Astrocyte of the hippocampus (primary cell): ENCODE data around the gene TNKS1BP1.
"Not testable (repeated sequence)": the region's sequence is repeated elsewhere in the genome, so short reads cannot be mapped to it uniquely, and the experiment has no call there.

Experiments
- DNase-seq: peaks from one replicate; pipeline ENCODE4 v3.0.0; 2011; ENCODE audit warnings: low read depth, low spot score

Gene TNKS1BP1

DNA sequence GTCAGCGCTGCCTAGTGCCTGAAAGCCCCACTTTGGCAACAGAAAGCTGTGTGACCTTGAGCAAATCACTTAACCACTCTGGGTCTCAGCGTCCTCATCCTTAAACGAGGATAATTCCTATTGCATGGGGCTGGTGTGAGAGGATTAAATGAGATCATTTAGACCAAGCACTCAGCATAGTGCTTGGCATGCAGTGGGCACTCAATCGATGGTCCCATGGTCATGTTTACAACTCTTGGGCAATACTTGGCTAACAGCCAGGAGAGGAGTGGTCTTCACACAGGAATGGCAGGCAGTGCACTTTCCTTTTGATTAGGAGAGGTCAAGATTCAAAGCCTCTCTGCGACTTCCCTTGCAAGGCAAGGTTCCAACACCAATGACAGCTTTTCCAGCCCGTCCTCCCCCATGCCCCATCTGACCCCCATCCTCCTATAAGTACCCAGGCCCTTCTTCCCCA is 14.1 kb downstream of the TNKS1BP1 start:
- DNase-seq: peak; percentile 63

DNA sequence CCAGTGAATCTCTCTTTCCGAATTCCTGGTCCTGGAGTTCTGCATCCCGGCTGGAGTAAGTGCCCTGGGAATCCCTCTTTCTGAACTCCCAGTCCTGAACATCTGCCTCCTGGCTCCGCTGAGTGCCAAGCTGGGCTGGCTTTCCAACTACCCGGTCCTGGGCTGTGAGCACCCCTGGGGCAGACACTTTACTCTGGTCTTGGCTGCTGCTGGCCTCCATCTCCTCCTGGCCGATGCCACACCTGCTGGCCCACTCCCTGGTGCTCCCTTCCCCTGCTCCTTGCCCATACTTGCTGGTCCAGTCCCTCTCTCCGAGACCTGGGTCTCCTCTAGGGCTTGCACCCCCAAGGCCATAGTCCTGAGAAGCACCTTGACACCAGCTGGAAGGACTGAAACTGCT is 14.7 kb downstream of the TNKS1BP1 start:
- DNase-seq: no peak

DNA sequence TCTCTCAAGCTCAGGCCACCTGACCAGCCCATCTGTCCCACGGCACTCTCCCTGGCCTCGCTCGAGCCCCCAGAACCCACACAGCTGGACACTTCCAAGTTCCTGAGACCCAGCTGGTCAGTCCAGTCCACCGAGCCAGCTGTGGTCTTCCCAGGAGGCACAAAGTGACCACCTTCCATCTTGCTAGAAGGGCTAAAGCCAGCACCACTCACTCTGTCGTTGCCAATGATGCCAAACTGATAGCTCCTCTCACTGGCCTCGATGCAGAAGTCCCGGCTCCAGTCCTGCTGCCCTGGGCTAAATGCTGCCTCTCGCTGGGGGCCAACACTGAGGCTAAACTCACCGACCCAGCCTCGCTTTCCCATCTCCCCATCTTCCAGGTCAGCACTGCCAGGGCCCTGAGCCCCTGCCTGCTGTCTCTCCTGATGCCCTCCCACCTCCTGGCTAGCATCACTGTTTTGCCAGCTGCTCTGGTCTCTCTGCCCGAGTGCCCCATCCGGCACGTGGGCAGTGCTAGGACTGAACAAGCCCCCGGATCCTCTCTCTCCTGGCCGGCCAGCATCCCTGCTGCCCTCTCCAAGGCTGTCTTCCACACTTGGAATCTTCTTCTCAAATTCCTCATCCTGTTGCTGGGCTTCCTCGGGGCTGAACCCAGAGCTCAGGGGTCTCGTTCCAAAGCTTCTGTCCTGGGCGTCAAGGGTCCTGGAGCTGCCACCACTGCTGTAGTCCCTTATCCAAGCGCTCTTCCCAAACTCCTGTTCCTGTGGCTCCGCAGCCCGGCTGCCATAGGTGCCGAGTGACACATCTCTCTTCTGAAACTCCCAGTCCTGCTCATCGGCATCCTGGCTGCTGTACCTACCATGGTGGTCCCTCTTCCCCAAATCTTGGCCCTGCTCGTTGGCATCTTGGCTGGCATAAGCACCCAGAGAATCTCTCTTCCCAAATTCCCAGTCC is 15.4 kb downstream of the TNKS1BP1 start:
- DNase-seq: no peak

DNA sequence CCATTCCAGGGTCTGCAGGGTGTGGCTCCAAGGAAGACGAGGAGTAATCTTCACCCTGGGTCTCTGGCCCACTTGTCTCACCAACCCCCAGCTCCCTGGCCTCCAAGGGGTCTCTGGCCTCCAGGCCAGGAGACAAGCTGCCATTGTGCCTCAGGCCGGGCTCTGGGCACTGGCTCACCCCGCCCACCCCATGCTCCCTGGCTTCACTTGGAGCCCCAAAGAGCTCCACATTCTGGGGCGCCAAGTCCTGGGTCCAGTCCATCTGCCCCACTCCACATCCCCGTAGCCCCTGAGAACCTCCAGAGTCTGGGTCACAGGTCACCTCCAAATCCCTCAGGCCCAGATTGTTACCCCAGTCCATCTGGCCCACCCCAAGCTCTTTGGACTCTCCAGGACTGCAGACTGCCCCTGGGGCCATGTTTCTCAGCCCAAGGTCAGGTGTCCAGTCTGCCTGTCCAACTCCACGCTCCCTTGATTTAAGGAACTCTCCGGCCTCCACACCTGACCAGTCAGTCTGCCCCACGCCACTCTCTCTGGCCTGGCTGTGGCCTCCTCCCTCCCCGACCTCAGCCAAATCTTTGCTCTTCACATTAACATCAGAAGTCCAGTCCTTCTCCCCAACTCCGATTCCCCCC is 16.2 kb downstream of the TNKS1BP1 start:
- DNase-seq: no peak

DNA sequence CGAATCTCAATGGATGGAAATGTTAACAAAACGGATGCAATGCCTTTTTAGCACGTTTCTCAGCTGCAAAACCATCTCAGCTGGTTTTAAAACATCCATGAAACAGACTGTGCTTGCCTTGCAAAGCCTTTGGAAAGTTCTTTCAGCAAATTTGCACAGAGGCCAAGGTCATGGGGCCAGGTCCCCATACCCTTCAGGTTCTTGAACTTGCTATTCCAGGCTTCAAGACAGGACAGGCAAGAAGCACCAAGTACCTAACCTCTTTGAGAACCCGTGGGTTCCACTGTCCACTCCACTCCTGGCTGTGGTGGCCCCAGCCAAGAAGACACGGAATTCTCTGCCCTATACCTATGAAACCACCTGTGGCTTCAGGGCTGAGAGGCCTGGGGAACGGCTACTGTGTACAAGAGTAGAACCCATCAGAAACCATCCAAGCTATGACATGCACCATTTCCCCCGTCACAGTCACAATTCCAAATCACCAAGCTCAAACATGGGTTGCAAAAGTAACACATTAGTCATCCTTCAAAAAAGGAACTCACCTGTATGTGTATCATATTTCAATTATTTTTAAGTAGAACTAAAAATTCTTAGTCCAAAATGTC is 17.0 kb downstream of the TNKS1BP1 start:
- no peak for DNase-seq

DNA sequence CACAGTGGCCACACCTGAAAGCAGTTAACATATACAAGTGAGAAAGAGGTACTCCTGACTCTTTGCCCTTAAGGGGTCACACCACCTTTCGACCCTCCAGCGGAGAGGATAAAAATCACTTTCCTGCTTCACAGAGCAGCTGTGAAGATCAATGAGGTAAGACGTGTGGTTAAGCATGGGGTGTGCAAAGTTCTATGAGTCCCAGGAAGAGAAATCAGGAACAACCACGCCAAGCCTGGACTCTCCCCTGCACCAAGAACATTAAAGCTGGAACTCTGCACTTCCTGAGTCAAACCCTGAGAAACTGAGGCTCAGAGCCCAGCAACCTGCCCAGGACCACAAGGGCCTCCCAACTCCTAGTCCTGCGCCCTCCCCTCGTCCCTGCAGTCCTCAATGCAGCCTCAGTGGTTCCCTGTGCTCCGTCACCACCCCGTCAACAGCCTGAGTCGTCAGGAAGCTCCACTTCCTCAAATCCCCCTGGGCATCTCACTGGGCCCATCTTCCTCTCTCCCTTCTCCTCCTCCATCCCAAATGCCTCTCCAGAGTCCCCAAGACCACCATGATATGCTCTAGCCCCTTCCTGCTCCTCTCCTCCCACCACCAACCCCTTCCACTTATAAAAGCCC is 17.7 kb downstream of the TNKS1BP1 start:
- DNase-seq: no peak

DNA sequence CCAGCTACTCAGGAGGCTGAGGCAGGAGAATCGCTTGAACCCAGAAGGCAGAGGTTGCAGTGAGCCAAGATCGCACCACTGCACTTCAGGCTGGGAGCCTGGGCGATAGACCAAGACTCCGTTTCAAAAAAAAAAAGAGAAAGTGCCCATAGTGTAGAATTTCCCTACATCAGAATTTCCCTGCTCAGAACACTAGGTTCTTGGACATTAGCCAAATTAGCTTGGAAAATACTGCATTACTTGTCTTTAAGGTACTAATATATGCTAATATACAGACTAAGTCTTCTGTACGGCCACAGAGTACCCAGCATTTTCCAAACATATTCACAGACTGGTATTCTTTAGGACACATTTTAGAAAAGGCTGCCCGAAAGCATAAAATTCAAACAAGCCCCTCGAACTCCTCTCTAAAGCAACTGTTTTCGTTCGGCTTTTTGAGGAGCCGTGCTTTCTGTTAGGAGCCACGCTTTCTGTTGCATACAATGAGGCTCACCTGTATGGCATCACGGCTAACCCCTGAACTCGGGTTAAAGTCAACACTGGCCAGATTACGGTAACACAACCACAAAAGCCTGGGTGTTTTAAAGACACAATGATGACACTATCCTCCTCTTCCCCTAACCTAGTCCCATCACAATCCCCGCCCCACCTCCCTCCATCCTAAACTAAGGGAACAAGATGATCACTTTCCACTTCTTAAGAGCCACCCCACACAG is 18.4 kb downstream of the TNKS1BP1 start:
- no peak for DNase-seq

DNA sequence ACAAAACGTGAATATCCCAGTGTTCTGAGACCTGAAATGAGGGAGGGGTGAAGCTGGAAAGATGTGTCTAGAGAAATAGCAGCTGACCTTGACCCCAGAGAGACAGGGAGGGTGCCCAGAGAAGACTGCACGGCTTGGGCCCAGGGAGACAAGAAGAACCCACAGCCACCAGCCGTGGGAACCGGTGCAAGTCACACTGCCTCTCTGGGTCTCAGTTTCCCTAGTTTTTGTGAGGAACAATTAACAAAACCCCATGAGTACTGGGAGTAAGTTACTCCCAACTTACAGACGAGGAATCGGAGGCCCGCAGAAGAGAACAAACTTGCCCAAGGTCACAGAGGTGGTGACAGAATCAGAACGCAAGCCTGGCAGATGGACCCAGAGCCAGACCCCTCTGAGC is 19.2 kb downstream of the TNKS1BP1 start:
- no peak for DNase-seq

DNA sequence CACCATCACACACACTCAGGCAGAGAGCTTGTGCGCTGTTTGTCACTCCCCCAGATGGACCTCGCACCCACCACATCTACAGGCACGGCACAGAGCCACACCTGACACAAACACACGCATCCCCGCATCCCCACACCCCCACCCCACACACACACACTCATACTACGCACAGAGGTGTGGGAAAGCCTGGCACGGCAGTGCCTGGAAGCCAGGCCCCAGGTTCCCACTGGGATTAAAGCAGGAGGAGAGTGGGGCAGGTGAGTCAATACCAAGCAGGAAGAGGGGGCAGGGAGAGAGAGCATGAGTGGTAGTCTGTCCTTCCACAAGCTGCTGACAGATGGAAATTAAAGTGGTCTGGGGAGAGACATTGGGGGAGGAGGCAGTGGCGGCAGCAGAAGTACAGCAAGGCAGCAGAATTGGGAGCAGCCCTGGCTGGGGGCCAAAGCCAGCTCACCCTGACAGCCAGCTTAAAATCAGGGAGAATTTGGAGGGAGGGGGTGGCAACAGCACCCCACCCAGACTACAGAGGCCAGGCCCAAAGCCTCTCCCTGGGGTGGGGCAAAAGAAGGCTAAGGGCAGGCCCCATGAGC is 20.7 kb downstream of the TNKS1BP1 start:
- peak; percentile 64 for DNase-seq

DNA sequence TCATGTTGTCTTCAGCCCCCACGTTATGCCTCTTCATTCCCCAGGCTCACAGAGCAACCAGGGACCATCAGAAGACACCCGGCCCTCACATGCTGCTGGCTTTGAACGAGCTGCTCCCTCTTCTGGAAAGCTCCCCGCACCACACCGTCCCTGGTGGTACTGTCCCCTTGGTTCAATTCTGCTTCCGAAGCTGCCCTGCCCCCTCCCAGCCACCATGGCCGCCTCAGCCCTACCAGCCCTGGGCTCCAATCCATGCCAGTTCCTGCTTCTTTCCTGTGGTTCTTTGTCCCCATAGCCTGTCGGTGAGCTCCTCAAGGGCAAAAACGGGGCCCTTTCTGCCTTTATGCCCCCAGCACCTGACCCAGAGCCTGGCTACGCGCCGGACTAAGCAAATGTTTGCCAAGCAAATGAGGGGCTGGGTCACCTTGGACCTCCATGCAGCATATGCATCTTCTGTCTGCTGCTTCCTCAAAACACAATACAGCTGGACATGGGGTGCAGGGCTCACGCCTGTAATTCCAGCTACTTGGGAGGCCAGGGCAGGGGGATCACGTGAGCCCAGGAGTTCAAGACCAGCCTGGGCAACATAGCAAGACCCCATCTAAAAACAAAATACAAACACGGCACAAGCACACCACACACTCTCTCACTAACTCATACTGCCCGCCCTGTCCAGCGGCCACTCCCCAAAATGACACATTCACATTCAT is 21.3 kb downstream of the TNKS1BP1 start:
- DNase-seq: no peak

DNA sequence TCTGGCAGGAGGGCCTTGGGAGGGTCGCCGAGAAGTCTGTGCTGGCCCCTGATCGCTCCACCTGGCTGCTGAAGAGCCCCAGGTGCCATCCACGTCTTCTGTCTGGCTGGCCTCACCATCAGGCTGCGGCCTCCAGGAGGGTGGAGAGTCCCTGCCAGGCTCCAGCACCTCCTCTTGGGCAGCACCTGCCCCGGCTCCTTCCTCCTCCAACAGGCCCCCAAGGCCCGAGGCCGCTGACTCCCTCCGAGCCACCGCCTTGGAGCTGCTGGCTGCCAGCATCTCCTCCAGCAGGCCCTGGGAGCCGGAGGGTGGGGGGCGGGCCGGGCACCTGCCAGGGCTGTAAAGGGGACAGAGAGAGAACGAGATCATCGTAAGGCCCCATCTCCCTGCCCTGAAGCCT is 22.3 kb downstream of the TNKS1BP1 start:
- no peak for DNase-seq

DNA sequence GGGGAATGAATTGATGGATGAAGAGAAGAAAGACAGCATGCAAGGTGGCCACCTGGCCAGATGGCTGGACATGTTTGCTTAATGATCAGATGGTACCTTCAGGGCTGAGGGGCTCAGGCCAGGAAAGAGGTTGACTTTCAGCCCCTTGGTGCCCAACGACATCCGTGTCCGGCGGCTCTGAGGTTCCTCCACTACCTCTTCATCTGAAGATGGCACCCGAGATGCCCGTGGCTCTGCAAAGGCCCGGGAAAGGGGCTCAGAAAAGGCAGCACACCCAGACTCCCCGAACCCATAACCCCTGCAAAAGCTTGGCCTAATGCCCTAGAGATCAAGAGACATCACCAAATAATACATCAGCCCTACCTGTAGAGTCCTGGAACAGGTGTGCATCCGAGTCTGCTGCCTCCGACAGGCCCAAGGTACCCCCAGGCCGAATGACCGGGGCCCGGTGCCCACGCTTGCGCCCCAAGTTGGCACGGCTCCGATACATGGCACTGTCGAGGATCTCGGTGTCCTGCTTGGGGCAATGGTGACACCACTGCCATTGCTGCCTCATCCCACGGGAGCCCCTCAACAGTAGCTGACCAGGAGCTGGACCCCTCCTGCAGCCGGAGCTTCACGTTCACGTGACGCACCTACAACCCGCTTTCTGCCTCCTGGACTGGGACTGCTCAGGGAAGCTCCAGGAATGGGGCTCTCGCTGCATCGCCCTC is 22.9 kb downstream of the TNKS1BP1 start:
- DNase-seq: no peak

DNA sequence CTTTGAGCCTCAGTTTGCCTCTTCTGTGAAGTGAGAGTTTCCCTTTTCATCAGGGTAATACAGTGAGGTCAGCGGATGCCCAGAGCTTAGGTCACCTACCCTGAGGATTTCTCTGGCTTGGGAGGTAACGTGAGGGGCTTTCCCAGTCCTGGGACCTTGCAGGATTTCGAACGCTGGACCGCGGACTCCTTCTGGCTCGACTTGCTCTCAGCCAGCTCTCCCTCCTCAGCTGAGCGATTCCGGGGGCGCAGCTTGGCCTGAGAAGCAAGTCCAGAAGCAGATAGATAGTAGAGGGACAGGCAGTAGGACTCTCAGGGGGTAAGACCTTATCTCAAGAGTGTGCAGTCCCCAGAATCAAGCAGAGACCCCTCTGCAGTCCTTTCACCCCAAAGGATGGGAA is 24.0 kb downstream of the TNKS1BP1 start:
- DNase-seq: no peak

DNA sequence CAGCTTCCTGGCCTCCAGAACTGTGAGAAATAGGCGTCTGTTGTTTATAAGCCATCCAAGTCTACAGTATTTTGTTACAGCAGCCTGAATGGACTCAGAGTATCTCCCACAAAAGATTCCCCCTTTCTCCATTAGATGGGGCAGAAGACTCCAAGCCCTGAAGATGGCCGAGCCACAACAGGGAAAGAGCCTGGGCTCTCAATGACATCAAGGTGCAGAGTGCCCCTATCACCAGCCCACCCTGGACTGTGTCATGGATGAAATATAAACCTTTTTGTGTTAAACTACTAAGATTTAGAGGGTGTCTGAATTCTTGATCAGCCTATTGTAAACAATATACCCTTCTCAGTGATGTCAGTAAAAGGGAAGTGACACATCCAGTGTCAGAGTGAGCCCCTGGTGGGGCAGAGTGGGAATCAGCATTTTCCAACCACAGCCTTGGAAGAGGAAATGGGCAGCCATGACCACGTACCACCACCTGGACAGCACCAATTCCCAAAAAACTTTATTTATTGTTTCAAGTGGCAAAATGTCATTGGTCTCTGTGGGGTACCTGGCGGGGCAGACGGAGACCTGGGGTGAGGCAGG is 25.5 kb downstream of the TNKS1BP1 start:
- DNase-seq: no peak

DNA sequence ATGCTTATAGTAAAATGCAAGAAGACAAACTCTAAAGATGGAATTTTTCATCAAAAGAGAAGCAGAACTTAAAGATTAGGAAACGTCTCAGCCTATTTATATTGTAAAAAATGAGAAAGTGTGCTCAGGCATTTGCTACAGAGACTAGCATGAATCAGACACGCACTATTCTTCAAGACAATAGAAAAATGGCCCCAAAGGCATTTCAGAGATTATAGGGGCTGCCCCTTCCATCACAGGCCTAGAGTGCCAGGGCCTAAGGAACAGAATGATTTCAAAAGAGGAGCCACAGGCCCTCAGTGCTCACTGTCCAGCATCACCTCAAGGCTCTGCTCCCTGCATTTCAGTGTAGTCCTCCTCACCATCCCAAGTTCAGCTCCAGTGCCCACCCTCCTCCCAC is 27.5 kb downstream of the TNKS1BP1 start:
- DNase-seq: no peak

DNA sequence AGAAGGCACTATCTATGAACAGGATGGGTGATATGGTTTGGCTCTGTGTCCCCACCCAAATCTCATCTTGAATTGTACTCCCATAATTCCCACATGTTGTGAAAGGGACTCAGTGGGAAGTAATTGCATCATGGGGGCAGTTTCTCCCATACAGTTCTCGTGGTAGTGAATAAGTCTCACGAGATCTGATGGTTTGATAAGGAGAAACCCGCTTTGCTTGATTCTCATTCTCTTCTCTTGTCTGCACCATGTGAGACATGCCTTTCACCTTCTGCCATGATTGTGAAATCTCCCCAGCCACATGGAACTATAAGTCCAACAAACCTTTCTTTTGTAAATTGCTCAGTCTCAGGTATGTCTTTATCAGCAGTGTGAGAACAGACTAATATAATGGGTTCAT is 28.5 kb downstream of the TNKS1BP1 start:
- DNase-seq: not testable (repeated sequence)

DNA sequence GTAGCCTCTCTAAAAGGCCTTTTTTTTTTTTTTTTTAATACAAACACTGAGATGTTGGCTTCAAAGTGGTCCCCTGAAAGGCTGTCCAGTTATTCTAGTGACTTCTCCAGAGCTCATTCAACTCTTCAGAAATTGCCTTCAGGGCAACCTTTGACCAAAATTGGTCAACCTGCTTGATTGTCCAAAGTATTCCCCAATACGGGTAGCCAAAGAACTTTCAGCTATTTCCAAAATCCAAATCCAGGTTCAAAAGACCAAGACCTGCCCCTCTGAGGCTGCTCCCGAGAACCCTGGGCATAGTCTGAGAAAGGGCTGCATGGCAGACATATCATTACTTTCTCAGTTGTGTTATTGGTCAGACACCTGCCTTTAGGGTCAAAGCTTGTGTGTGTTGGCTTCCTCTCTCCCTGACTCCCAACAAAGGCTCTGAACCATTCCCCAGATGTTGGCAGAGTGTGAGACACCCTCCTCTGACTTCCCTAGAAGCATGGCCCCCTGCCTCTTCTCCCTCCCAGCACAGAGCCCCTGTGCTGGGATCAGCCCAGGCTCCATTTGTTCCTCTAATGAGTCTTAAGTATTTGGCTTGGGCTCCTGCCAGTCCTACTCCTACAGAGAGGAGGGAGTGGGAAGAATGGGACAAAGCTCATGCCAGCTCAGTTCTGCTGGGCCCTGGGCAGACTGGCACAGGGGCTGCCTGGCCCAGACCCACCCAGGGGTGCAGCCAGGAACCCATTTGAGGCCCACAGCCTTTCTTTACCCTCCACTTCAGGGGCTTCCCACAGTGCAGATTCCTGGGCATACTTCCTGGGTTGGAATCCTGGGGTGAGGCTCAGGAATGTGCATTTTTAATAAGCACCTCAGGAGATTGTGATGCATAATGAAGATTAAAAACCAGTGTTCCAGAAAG is 30.3 kb downstream of the TNKS1BP1 start:
- DNase-seq: peak; percentile 95

DNA sequence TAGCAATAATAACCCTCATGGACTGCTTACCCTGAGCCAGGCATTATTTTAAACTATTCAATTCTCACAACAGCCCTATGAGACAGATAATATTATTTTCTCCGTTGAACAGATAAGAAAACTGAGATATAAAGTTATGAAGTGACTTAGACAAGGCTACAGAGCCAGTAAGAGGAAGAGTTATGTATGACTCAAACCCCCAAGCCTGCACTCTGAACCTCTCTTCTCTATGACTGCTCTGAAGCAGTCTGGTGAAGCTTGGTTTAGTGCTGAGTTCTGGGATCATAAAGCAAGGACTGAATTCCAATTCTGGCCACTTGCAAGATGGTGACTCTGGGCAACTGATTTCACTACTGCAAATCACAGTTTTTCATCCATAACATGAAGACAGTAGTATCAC is 34.5 kb downstream of the TNKS1BP1 start:
- no peak for DNase-seq
